H9 (cell line): ENCODE measurements around the gene MYL6B. TPM values are rescaled to one million over a fixed set of nuclear protein-coding genes. Genes with fewer than 3 reads are reported as not detected.

ENCODE experiments used
- DNase-seq: peaks from one replicate; pipeline ENCODE4 v3.0.0-alpha.2; 2017
- H2AFZ ChIP-seq: one replicate; pipeline ENCODE4 v1.6.1; 2013; ENCODE audit warnings: mild to moderate bottlenecking, low read length, control low read depth, moderate library complexity
- H2AK5ac ChIP-seq: 2 replicates; pipeline ENCODE4 v1.6.1; 2013; ENCODE audit warnings: low read length, control low read depth, mixed read lengths; ENCODE audit not compliant: insufficient read length
- H2BK120ac ChIP-seq: one replicate; pipeline ENCODE4 v1.6.1; 2013; ENCODE audit warnings: low read depth, mild to moderate bottlenecking, low read length, control low read depth, inconsistent platforms; ENCODE audit not compliant: poor library complexity, severe bottlenecking
- H2BK12ac ChIP-seq: 2 replicates; pipeline ENCODE4 v1.6.1; 2013; ENCODE audit warnings: low read length, control low read depth, mixed read lengths, low read depth; ENCODE audit not compliant: insufficient read length
- H2BK15ac ChIP-seq: 2 replicates; pipeline ENCODE4 v1.6.1; 2013; ENCODE audit warnings: low read depth, low read length, control low read depth
- H2BK20ac ChIP-seq: one replicate; pipeline ENCODE4 v1.6.1; 2013; ENCODE audit warnings: low read depth, mild to moderate bottlenecking, low read length, control low read depth, inconsistent platforms; ENCODE audit not compliant: poor library complexity, severe bottlenecking
- H2BK5ac ChIP-seq: 2 replicates; pipeline ENCODE4 v1.6.1; 2013; ENCODE audit warnings: low read length, control low read depth, mixed read lengths; ENCODE audit not compliant: insufficient read length
- H3K14ac ChIP-seq: 2 replicates; pipeline ENCODE4 v1.6.1; 2013; ENCODE audit warnings: low read length, control low read depth; ENCODE audit not compliant: insufficient read depth
- H3K18ac ChIP-seq: 2 replicates; pipeline ENCODE4 v1.6.1; 2013; ENCODE audit warnings: low read depth, mild to moderate bottlenecking, mixed read lengths, low read length, control low read depth; ENCODE audit not compliant: insufficient read length
- H3K23ac ChIP-seq: 2 replicates; pipeline ENCODE4 v1.6.1; 2013; ENCODE audit warnings: low read length, control low read depth, mixed read lengths, low read depth; ENCODE audit not compliant: insufficient read length
- H3K23me2 ChIP-seq: 2 replicates; pipeline ENCODE4 v1.6.1; 2013; ENCODE audit warnings: low read depth, mild to moderate bottlenecking, mixed read lengths, low read length, control low read depth; ENCODE audit not compliant: insufficient read length, poor library complexity, severe bottlenecking
- H3K27ac ChIP-seq: 2 replicates; pipeline ENCODE4 v1.5.1; 2013; ENCODE audit warnings: low read length, control low read depth, mixed read lengths, low read depth; ENCODE audit not compliant: insufficient read length
- H3K27me3 ChIP-seq: 2 replicates; pipeline ENCODE4 v1.6.1; 2013; ENCODE audit warnings: low read length, control low read depth, inconsistent platforms; ENCODE audit not compliant: insufficient read depth
- H3K4ac ChIP-seq: 2 replicates; pipeline ENCODE4 v1.6.1; 2013; ENCODE audit warnings: low read depth, mild to moderate bottlenecking, control low read depth, inconsistent platforms, low read length, moderate library complexity
- H3K4me1 ChIP-seq: 2 replicates; pipeline ENCODE4 v1.6.1; 2013; ENCODE audit warnings: low read length, control low read depth, inconsistent platforms; ENCODE audit not compliant: insufficient read depth
- H3K4me2 ChIP-seq: 2 replicates; pipeline ENCODE4 v1.6.1; 2013; ENCODE audit warnings: low read length, control low read depth, mixed read lengths; ENCODE audit not compliant: insufficient read length, insufficient read depth
- H3K56ac ChIP-seq: 2 replicates; pipeline ENCODE4 v1.6.1; 2013; ENCODE audit warnings: low read depth, mild to moderate bottlenecking, mixed read lengths, low read length, control low read depth; ENCODE audit not compliant: insufficient read length
- H3K79me1 ChIP-seq: 2 replicates; pipeline ENCODE4 v1.6.1; 2013; ENCODE audit warnings: low read depth, mild to moderate bottlenecking, moderate library complexity, low read length, control low read depth, inconsistent platforms; ENCODE audit not compliant: insufficient read depth, poor library complexity, severe bottlenecking
- H3K79me2 ChIP-seq: 2 replicates; pipeline ENCODE4 v1.6.1; 2013; ENCODE audit warnings: low read length, control low read depth, inconsistent platforms; ENCODE audit not compliant: insufficient read depth
- H3K9ac ChIP-seq: 2 replicates; pipeline ENCODE4 v1.6.1; 2013; ENCODE audit warnings: low read length, control low read depth, mixed read lengths; ENCODE audit not compliant: insufficient read length; ENCODE audit errors: extremely low read depth
- H3K9me3 ChIP-seq: one replicate; pipeline ENCODE4 v1.6.1; 2013; ENCODE audit warnings: low read depth, low read length, inconsistent platforms; ENCODE audit not compliant: control insufficient read depth
- H3T11ph ChIP-seq: one replicate; pipeline ENCODE4 v1.6.1; 2013; ENCODE audit warnings: mild to moderate bottlenecking, low read length, control low read depth, inconsistent platforms
- H4K20me1 ChIP-seq: one replicate; pipeline ENCODE4 v1.6.1; 2013; ENCODE audit not compliant: control insufficient read depth, insufficient read length, insufficient read depth
- H4K5ac ChIP-seq: 2 replicates; pipeline ENCODE4 v1.6.1; 2013; ENCODE audit warnings: low read depth, mild to moderate bottlenecking, mixed read lengths, low read length, control low read depth; ENCODE audit not compliant: insufficient read length
- H4K8ac ChIP-seq: replicated peaks from 2 replicates; pipeline ENCODE4 v1.6.1; 2013; ENCODE audit warnings: low read length, control low read depth, mixed read lengths, low read depth; ENCODE audit not compliant: insufficient read length
- H4K91ac ChIP-seq: 2 replicates; pipeline ENCODE4 v1.6.1; 2013; ENCODE audit warnings: low read depth, mild to moderate bottlenecking, moderate library complexity, mixed read lengths, low read length, control low read depth; ENCODE audit not compliant: insufficient read length
- H3K27ac Mint-ChIP-seq, 3 experiments: 2 replicates in 2 of 3; 3 replicates in 1 of 3; pipeline ENCODE4 v1.8.0; 2020 to 2021; ENCODE audit warnings: mixed read lengths in 3 of 3, mild to moderate bottlenecking in 1 of 3, moderate library complexity in 1 of 3
- H3K27me3 Mint-ChIP-seq: 2 replicates; pipeline ENCODE4 v1.8.0; 2021; ENCODE audit warnings: low read depth, mild to moderate bottlenecking, moderate library complexity, mixed read lengths
- H3K36me3 Mint-ChIP-seq, 3 experiments: 2 replicates in 2 of 3; 3 replicates in 1 of 3; pipeline ENCODE4 v1.8.0; 2020 to 2021; ENCODE audit warnings: low read depth in 3 of 3, mixed read lengths in 3 of 3; ENCODE audit not compliant: insufficient read depth in 1 of 3
- H3K4me1 Mint-ChIP-seq, 2 experiments: 2 replicates each; pipeline ENCODE4 v1.8.0; 2020; ENCODE audit warnings: mixed read lengths in 2 of 2
- H3K4me3 Mint-ChIP-seq, 2 experiments: 2 replicates in 1 of 2; 3 replicates in 1 of 2; pipeline ENCODE4 v1.8.0; 2020 to 2021; ENCODE audit warnings: mild to moderate bottlenecking in 2 of 2, mixed read lengths in 2 of 2, moderate library complexity in 1 of 2
- H3K9me3 Mint-ChIP-seq, 2 experiments: 2 replicates in 1 of 2; 3 replicates in 1 of 2; pipeline ENCODE4 v1.8.0; 2020; ENCODE audit warnings: mild to moderate bottlenecking in 2 of 2, mixed read lengths in 2 of 2, moderate library complexity in 1 of 2
- CTCF ChIP-seq: fragments of 200-600 bp; sonication (generic); conservative IDR thresholded peaks from 3 replicates; pipeline ENCODE4 v1.8.0; 2021; ENCODE audit warnings: antibody characterized with exemption, mild to moderate bottlenecking
- WGBS: extraction: QIAGEN DNeasy Blood & Tissue Kit; methylation state at CpG from one replicate; pipeline ENCODE4 v1.1.7; 2013; ENCODE audit warnings: missing lambda C conversion rate, low lambda C conversion rate, mixed read lengths; ENCODE audit not compliant: insufficient read length; ENCODE audit errors: extremely low coverage; 5-methylcytosine and 5-hydroxymethylcytosine counted together
- total RNA-seq: library from RNA; stranded (reverse); gene quantifications from 2 replicates; pipeline ENCODE4 v1.2.1, GENCODE V29; 2021

The MYL6B gene
- total RNA-seq, 1 experiment from 2014 or later, result 165 TPM

DNA sequence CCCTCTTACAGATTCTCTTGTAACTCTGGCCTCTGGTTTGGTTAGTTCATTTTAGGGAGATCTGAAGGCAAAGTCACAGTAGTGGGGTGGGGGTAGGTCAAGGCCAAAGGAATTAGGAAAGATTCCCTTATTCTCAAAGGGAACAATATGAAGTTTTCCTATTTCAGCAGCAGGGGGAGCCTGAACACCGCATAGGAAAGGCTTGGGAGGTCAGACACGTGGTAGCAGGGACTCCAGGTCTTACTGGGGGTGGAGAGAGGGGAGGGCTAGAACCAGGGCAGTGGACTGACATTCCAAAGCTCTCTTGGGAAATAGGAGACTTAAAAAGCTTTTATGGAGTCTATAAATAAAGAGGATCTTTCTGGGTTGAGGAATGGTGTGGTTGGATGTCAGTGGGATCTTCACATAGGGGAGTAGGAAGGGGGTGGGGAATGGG, 33.0 kb upstream of the MYL6B start:
- no peaks in the 10 kb centered on the region for H3K27me3 ChIP-seq
- TF ChIP-seq CTCF, result peak; percentile 86
- H4K91ac ChIP-seq, result no peak overlapping the region
- peaks cover 3% of the 10 kb centered on the region; the same call in 1 of the 2 replicates for H3K79me2 ChIP-seq
- Mint-ChIP-seq H3K27ac (peak overlapping the region; percentile 74 to 99 (median 94)), H3K4me1 (peaks cover 25 to 27% of the 10 kb centered on the region in 2 experiments), H3K36me3 (peaks cover 27 to 44% (median 37%) of the 10 kb centered on the region in 3 experiments), H3K4me3 (peak overlapping the region; percentile 97 to 98), H3K27me3 (peaks cover 2% of the 10 kb centered on the region; the same call in 1 of the 2 replicates), H3K9me3 (peaks cover 3 to 7% of the 10 kb centered on the region in 2 experiments; a peak in 2 of 5 replicates)
- H2BK12ac ChIP-seq, result no peak overlapping the region
- no peaks in the 10 kb centered on the region for H3K9me3 ChIP-seq
- no peak overlapping the region for H3T11ph ChIP-seq
- no peak overlapping the region for H4K8ac ChIP-seq
- no peaks in the 10 kb centered on the region; the same call in 1 of the 2 replicates for H3K4me1 ChIP-seq
- H2AK5ac ChIP-seq, result no peak overlapping the region
- H3K14ac ChIP-seq, result no peak overlapping the region
- DNase-seq, result peak; percentile 90
- no peak overlapping the region for H3K23ac ChIP-seq
- H3K27ac ChIP-seq, result no peak overlapping the region
- no peak overlapping the region for H4K5ac ChIP-seq
- H3K18ac ChIP-seq, result no peak overlapping the region
- no peak overlapping the region for H2BK5ac ChIP-seq
- no peak overlapping the region for H2BK20ac ChIP-seq
- no peak overlapping the region for H2BK120ac ChIP-seq
- H3K23me2 ChIP-seq, result peaks cover 8% of the 10 kb centered on the region
- H3K4me2 ChIP-seq, result peak overlapping the region; percentile 70
- no peaks in the 10 kb centered on the region for H3K79me1 ChIP-seq
- no peaks in the 10 kb centered on the region for H4K20me1 ChIP-seq
- no CpG with 5 or more reads among the region's 2 CpGs for WGBS
- H3K4ac ChIP-seq, result no peak overlapping the region
- no peak overlapping the region for H2BK15ac ChIP-seq
- H2AFZ ChIP-seq, result no peak overlapping the region
- no peak overlapping the region for H3K56ac ChIP-seq
- H3K9ac ChIP-seq, result peak overlapping the region; percentile 61
